Epithelial cell of proximal tubule (primary cell): Measurements from ENCODE around the gene PHPT1. TPM values are rescaled to one million over a fixed set of nuclear protein-coding genes. Genes with fewer than 3 reads are reported as not detected.
A peak's percentile ranks its signal among the peaks of the same experiment; 100 is the strongest.
"Not testable (repeated sequence)": the region's sequence is repeated elsewhere in the genome, so short reads cannot be mapped to it uniquely, and the experiment has no call there.

ENCODE experiments used
- DNase-seq: peaks from one replicate; pipeline ENCODE4 v3.0.0-alpha.2; 2011; ENCODE audit warnings: low read depth
- H3K4me3 ChIP-seq: 2 replicates; pipeline ENCODE4 v1.5.1; 2011; ENCODE audit warnings: low read depth, mild to moderate bottlenecking, low read length
- total RNA-seq: library from RNA; depleted of rRNA; stranded (reverse); fragments of >200 nt; gene quantifications from 2 replicates; pipeline ENCODE4 v1.2.3, GENCODE V29; 2015
- TF ChIP-seq, protein P1 (sequence below): conservative IDR thresholded peaks from 2 replicates; pipeline ENCODE4 v1.5.1; 2012; ENCODE audit warnings: low read depth, mild to moderate bottlenecking, low read length

The PHPT1 gene
- total RNA-seq, 1 donor from 2014 or later, result 114 TPM

DNA sequence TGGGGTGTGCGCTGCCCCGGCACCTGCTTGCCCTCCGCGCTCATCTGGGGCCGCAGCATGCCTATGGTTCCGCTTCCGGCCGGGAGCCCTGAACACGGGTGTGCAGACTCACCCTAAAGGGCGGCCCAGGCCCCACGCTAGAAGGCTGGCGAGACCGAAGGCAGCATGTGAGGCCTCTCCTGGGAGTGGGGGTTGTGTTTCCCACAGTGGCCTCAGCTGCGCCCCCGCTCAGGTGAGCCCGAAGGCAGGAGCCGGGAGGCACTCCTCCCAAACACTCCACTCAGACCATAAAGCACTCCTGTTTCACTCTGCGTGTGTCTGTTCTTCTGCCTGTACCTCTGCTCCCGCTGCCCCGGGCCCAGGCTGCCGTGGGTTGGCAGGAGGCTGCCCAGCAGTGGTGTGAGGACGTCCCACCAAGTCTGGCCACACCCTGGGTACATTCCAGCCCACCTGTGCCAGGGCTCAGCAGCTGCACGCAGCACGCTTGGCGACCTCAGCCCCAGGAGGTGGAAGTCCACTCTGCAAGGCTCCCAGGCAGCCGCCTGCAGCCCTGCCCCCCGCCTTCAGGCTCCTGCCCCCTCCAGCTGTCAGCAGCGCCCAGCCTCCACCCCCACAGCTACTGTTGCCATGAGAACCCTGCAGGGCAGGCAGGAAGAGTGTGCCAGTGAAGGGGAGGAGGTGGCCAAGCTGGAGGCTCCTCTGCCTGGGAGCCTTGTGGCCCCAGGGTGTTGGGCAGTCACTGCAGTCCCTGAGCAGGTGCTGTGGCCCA lies 8.1 kb upstream of the PHPT1 start:
- H3K4me3 ChIP-seq, result no peak overlapping the region
- no peak for DNase-seq
- TF ChIP-seq, protein P1, sequence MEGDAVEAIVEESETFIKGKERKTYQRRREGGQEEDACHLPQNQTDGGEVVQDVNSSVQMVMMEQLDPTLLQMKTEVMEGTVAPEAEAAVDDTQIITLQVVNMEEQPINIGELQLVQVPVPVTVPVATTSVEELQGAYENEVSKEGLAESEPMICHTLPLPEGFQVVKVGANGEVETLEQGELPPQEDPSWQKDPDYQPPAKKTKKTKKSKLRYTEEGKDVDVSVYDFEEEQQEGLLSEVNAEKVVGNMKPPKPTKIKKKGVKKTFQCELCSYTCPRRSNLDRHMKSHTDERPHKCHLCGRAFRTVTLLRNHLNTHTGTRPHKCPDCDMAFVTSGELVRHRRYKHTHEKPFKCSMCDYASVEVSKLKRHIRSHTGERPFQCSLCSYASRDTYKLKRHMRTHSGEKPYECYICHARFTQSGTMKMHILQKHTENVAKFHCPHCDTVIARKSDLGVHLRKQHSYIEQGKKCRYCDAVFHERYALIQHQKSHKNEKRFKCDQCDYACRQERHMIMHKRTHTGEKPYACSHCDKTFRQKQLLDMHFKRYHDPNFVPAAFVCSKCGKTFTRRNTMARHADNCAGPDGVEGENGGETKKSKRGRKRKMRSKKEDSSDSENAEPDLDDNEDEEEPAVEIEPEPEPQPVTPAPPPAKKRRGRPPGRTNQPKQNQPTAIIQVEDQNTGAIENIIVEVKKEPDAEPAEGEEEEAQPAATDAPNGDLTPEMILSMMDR, result no peak

DNA sequence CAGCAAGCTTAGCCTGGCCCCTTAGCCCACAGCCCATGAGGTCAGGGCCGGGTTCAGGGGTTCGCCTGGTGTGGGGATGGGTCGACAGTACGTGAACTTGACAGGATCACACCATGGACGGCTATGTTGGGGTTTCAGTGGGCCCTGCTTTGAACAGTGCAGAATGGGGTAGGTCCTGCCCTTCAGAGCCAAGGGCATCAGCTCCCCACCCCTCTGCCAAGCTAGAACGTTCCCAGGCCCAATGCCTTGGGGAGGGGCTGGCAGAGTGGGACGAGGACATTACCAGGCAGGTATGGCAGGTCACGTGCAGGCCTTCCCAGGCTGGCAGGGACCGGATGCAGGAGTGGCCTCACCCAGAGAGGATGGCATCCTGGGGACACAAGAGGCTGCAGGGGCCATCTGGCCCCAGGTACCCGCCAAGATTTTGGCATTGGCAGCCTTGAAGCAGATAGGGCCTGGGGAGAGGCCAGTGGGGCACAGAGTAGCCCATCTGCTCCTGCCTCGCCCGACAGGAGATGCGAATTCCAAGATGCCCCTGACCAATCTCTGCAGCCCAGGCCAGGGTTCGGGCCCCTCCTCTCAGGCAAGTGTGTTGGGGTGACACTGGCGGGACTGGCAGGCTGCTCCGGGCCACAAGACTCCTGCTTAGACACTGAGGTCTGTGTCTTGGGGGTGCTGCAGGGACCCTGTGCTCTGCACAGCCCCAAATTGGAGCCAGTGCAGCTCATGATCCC lies 7.4 kb upstream of the PHPT1 start:
- DNase-seq, result not testable (repeated sequence)
- H3K4me3 ChIP-seq, result peak overlapping the region; percentile 65

DNA sequence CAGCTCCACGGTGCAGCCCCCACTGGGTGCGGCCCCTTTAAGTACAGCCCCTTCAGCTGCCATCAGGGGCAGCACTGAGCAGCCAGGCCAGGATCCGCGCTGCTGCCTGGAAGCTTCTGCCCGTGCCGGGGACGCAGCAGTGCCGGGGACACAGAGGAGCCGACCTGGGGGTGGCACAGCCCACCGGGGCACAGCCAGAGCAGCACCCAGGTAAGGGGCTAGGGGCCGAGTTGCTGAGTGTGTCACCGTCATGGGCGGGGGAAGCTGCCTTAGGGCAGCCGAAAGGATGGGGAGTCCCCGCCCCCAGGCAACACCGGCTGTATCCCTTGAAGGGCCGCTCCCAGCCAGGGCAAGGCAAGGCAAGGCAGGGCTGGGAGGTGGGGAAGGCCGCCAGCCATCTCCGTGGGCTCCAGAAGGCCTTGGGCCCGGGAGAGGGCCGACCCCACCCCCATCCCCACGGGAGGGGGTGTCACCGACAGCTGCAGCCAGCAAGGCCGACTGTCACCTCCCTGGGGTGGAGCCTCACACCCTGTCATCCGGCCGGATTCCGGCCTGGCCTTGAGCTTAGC lies 6.7 kb upstream of the PHPT1 start, which contains the start of gene AJM1:
Gene AJM1, plus strand, starts transcription at position 99 of the 569 bp plus-strand sequence. CDS start 1,937 bp downstream, outside the sequence.
- DNase-seq, result not testable (repeated sequence)
- H3K4me3 ChIP-seq, result peak within 1 kb of the TSS; percentile 65
- TF ChIP-seq, protein P1, result peak; percentile 78

DNA sequence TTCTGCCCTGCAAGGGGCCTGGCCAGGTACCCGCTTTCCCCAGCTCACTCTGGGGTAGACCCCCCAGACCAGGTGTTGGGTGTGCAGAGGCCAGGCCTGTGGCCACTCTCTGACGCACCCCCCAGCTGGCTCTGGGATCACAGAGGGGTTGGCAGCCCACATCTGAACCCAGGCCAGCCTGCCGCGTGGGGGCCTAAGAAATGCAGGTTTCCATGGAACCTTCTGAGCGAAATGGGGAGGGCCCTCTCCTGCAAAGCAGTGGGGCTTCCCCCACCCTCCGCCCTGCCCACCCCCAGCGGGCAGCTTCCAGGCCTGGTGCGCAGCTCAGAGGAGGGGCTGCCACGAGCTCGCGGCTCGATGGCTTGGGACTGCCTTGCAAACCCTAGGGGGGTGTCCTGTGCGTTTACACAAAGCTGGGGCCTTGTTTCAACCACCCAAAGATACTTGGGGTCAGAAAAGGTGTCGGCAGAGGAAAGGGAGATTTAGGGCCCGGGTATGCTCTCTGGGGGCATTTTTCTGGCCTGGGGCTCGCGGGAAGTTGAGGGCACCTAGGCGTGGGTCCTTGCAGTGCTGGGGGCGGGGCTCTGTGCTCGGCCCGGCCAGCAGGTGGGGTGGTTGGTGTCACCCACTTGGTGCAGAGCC lies 5.9 kb upstream of the PHPT1 start:
- not testable (repeated sequence) for DNase-seq
- peak overlapping the region; percentile 34 for H3K4me3 ChIP-seq

DNA sequence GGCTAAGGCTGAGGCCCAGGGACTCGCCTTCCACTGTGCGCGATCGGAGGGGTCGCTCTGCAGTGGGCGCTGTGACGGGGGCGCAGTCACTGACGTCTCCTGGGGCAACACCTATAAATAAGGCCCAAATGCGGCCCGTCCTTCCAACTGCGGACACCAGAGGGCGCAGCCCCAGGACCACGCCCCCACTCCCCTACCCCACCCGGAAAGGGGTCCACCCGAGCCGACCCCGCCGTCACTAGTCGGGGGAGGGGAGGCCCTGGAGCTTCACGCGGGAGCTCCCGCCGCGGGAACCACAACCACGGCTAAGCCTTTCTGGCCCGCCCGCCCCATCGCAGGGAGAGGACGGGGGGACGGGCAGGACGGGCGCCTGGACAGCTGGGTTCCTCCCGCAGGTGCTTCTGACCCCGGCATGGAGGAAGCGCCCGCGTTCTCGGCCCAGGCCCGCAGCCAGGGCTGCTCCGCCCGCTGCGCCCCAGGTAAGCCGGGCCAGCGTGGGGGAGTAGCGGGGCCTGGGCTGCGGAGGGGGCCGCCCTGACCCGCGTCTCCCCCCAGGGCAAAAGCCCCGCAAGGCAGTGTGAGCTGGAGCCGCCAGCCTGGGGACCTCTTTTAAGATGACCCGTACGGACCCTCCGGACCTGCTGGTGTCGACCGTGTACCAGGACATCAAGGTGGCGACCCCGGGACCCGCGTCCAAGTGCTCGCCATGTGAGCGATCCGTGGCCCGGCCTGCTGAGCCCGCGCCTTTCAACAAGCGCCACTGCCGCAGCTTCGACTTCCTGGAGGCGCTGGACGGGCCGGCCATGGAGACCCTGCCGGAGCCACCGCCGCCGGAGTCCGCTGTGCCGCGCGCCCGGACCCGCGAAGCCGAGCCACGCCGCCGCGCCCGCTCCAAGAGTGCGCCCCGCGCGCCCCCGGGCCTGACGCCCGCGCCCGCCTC lies 5.1 kb upstream of the PHPT1 start:
- DNase-seq, result not testable (repeated sequence)
- TF ChIP-seq, protein P1, result peak; percentile 45
- peak overlapping the region; percentile 34 for H3K4me3 ChIP-seq

DNA sequence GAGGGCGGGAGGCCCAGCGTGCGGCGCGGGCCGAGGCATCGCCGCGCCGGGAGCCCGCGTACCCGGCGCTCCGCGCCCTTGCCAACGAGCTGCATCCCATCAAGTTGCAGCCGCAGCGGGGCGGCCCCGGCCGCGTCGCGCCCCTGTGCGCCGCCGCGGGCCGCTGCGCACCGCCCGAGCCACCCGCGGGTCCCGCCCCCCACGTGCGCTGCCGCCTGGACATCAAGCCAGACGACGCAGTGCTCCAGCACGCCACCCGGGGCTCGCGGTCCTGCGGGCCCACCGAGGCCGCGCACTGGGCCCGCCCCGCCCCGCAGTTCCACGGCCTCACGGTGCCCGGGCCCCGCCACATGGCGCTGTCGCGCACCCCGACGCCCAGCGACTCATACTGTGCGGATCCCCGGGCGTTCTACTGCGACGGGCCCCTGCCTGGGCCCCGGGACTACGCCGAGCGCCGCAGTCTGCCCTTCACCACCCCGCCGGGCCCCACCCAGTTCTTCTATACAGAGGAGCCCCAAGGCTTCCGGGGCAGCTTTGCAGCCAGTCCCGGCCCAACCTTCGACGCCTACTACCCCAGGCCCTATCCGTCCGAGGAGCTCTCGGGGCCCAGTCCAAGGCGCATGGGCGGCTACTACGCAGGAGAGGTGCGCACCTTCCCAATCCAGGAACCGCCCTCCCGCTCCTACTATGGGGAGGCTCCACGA lies 4.3 kb upstream of the PHPT1 start:
- TF ChIP-seq, protein P1, result no peak
- DNase-seq, result no peak
- H3K4me3 ChIP-seq, result no peak overlapping the region
